EH (cell line): ENCODE measurements around the gene WNK4.
"Not testable (repeated sequence)": the region's sequence is repeated elsewhere in the genome, so short reads cannot be mapped to it uniquely, and the experiment has no call there.

Source experiments
- DNase-seq: peaks from one replicate; pipeline ENCODE4 v3.0.0-alpha.2; 2015; ENCODE audit warnings: low read depth

Gene WNK4

DNA sequence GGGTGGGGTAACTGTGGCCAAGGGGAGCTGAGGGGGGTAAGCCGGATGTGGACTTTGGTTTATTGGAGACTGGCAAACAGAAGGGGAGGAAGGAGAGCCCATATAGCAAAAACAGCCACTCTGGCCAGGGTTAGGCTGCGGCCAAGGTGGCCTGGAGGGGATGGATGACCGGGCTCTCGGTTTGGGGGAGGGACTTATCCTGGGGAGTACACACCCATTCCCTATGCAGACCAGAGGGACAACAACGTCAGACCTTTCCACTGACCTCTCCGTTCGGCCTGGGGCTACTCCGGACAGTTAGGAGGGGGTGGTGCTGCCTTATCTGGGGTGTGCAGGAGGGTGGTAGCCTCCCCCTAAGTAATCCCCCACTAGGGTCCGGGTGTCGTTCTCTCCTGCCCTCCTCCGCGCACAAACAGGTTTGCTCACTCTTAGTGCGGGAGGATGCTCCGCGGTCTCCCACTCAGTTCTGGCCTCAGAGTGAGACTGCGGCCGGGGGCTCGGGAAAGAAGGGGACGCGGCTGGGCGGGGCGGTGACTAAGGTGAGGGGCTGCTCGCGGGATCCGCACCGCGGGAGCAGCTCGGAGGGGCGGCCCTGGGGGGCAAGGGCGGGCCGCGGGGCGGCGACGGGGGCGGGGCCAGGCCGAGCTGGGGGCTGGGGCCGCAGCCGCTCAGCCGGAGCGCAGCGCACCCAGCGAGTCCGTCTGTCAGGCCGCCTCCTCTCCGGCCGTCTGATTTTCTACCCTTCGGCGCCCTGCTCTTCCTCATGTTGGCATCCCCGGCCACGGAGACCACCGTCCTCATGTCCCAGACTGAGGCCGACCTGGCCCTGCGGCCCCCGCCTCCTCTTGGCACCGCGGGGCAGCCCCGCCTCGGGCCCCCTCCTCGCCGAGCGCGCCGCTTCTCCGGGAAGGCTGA, at the start of gene WNK4:
Gene WNK4, plus strand, starts transcription at position 675 of the 915 bp plus-strand sequence. Its CDS starts 89 bp downstream, at position 764.
- DNase-seq: peak; percentile 67

- DNase-seq: no peak
Observed at GRCh38 chr17:42740699-42741098, 39.7 kb upstream of the WNK4 start.

GRCh38 chr17:42742916-42743315, 37.5 kb upstream of the WNK4 start:
- DNase-seq: not testable (repeated sequence)

DNA sequence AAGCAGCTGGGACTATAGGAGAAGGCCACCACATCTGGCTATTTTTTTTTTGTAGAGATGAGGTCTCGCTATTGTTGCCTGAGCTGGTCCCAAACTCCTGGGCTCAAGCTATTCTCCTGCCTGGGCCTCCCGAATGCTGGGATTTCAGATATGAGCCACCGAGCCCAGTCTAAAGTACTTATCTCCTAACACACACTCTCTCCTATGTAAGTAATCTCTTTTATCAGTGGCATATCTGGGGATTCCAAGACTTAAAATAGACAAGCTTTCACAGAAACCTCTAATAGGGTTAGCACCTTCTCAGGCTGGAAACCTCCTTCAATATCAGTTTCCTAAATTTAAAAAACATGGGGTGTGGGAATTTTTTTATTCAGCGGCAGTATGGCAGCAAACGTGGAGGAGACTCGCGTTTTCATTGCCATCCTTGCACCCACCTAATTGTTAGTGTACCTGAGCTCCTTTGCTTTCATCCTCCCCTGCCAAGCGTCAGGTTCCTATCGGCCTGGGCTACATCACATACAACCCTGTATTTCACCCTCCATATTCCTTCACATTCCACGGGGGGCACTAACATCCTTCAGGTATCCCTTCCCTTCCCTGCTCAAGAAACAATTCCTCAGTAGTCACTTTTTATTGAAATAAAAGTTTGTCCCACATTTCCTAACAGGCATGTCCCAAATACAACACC, 36.7 kb upstream of the WNK4 start:
- DNase-seq: no peak

DNA sequence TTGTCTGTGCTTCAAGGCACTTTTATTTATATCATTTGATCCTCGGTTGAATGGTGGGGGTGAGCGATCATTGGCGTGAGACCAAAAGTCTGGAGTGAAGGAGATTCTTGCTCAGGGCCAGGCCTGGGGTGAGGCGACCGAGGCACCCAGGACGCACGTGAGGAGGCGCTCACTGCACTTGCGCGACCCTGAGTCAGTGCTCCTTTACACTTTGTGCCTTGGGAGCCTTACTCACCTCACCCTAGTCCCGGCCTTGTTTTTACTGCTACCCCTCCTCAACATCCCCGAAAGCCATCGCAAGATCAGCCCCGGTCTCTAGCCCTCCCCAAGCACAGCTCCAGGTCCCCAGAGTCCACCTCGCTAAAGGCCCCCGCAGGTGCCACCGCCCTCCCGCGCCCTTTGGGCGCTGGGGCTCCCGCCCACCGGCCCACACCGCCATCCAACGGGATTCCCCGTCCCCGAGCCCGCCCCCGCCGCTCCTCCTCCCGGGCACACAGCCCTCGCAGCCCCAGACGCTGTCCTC, 36.1 kb upstream of the WNK4 start:
- peak; percentile 65 for DNase-seq

- peak; percentile 91 for DNase-seq
Observed at GRCh38 chr17:42744806-42745617, 35.4 kb upstream of the WNK4 start, which contains the start of gene EZH1. TSS of gene EZH1 (minus strand) at chr17:42745040. CDS start at chr17:42728941, 16,099 bp downstream.

GRCh38 chr17:42748202-42748907, 32.1 kb upstream of the WNK4 start:
- DNase-seq: no peak

- DNase-seq: no peak
Observed at GRCh38 chr17:42748908-42749798, 31.3 kb upstream of the WNK4 start.

DNA sequence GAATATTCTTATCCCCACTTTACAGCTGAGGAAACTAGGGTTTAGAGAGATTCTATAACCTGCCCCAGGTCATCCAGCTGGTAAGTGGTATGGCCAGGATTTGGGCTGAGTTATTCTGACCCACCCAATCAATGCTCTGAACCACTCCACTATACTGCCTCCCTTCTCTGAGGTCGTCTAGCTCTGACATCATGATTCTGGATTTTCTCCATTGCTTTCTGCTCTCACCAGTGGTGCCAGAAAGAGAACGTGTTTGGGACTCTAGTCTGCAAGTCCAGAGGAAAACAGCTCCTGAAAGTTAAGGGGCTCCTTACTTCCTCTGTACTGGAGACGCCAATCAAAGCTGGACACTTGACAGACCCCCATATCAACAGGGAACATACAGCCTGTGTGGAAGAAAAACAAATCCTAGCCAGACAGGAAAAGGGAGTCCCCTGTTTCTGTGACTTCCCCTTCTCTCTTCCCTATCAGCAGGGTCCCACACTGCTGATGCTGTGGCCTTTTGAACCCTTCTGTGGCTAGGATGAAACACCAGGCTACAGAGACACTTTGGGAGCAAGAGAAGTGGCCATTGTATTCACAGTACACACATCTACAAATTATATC, 29.6 kb upstream of the WNK4 start:
- no peak for DNase-seq

GRCh38 chr17:42751628-42752027, 28.8 kb upstream of the WNK4 start:
- DNase-seq: peak; percentile 33

DNA sequence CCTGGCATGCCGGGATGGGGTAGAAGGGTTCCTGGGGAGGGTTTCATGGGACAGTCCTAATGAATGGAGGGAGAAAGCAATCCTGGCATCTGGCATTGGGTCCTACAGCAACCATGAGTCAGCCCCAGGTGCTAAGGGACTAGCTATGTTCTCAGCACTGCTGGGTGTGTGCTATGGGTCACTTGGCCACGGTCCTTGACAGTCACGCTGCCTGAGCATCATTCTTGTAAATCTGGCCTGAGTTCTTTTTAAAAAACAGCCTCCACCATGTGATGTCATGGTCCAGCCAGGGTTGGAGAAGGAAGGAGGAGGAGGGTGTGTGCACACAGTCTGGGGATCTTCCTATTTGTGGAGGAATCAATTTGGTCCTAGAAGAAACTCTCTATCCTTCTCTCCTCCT, 25.6 kb upstream of the WNK4 start:
- no peak for DNase-seq

DNA sequence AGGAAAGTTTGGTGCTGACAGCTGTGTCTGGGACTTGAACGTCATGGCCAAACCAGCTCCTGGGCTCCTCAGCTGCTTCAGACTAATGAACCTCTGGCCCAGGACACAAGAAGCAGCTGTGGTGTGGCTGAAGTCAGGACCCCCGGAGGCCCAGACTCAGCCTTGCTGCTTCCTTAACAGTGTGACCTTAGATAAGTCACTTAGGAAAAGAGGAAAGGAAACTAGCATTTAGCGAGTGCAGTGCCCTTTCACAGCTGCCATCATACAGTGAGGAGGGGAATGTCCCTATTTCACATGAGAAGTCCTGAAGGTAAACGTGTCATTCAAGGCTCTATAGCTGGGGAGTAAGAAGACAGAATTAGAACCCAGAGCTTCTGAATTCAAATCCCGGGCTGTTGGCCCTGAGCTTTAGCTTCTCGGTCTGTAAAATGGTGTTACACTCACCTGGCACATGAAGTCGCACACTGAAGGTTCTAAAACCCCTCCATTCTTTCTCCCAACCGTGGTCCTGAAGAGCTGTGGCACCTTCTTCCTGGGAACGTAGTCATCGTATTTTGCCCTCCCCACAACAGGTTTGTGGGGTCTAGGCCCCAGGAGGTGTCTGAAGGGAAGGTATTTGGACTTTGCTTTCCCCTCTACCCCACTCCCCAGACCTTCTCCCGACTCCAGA, 20.3 kb upstream of the WNK4 start:
- no peak for DNase-seq

GRCh38 chr17:42760652-42761581, 19.5 kb upstream of the WNK4 start, which contains the start of gene RAMP2:
TSS of gene RAMP2 (plus strand) at chr17:42761227. CDS start at chr17:42761262, 35 bp downstream.
- peak; percentile 42 for DNase-seq

DNA sequence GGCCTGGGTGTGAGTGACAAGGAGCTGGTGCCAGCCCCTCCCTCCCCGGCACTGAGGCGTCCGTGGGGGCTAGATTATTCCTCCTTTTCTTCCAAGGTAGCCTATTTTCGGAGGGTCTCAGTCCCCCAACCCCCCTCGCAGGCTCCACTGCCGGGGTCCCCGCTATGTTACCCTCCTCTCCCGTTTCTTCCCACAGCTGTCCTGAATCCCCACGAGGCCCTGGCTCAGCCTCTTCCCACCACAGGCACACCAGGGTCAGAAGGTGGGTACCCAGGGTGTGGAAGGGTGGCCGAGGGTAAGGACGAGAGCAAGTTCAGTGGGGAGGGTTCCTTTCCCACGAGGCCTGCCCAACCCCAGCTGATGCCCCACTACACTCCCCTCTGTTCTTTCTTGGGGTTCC, 18.8 kb upstream of the WNK4 start:
- DNase-seq: no peak

DNA sequence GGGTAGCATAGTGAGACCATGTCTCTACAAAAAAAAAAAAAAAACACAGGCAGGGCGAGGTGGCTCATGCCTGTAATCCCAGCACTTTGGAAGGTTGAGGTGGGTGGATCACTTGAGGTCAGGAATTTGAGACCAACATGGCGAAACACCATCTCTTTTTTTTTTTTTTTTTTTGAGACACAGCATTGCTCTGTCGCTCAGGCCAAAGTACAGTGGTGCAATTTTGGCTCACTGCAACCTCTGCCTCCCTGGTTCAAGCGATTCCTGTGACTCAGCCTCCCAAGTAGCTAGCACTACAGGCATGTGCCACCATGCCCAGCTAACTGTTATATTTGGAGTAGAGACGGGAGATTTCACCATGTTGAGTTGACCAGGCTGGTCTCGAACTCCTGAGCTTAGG, 14.3 kb upstream of the WNK4 start:
- DNase-seq: no peak

DNA sequence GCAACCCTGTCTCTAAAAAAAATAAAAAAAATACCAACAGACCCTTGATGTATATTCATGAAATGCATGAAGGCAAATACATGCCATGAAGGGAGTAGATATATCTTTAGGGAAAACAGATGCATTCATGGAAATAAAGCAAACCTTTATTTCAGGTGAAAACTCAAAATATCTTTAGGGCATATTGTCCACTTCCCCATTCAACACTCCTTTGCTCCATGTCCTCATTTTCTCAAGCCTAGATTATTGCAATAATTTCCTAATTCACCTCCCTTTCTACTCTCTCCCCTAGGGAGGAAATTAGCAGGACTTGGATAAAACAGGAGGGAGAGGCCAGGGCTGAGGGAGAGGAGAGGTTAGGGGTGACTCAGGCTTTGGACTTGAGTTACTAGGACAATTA, 12.9 kb upstream of the WNK4 start:
- DNase-seq: no peak

- DNase-seq: not testable (repeated sequence)
Observed at GRCh38 chr17:42768006-42768405, 12.4 kb upstream of the WNK4 start.

GRCh38 chr17:42769964-42770363, 10.4 kb upstream of the WNK4 start:
- not testable (repeated sequence) for DNase-seq
